ENCODE measurements around the gene NUP214.

DNA sequence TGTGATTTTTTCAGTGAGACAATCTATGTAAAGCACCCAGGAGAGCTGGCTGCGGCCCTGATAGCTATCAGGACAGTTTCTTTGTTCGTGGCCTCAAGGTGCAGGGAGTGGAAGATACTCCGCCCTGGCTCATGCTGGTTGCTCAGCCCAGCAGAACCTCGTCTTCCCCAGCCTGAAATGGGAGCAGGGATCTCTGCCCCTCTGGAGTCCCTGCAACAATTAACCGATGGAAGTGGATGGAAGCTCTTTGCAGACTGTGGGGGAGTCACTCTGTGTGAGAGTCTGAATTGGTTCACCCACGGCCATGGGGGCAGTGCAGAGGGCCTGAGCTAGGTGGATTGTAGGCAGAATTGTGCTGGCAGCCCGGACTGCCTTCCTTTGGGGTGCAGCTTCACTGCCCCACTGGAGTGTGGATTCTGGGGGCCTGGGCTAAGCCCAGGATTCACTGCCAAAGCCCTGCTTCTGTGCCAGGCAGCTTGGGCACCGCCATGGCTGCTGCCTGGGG lies 26.2 kb upstream of the NUP214 start:
- no peak for TF ChIP-seq EZH2phosphoT487 (conservative IDR thresholded peaks at IDR 0.05; ENCODE audit: low read length)
- TF ChIP-seq, protein P1, sequence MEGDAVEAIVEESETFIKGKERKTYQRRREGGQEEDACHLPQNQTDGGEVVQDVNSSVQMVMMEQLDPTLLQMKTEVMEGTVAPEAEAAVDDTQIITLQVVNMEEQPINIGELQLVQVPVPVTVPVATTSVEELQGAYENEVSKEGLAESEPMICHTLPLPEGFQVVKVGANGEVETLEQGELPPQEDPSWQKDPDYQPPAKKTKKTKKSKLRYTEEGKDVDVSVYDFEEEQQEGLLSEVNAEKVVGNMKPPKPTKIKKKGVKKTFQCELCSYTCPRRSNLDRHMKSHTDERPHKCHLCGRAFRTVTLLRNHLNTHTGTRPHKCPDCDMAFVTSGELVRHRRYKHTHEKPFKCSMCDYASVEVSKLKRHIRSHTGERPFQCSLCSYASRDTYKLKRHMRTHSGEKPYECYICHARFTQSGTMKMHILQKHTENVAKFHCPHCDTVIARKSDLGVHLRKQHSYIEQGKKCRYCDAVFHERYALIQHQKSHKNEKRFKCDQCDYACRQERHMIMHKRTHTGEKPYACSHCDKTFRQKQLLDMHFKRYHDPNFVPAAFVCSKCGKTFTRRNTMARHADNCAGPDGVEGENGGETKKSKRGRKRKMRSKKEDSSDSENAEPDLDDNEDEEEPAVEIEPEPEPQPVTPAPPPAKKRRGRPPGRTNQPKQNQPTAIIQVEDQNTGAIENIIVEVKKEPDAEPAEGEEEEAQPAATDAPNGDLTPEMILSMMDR (IDR thresholded peaks at IDR 0.05; ENCODE audit: insufficient read depth, low read length, poor library complexity, severe bottlenecking) = no peak

All from SU-DHL-6 (cell line).